Transverse colon (tissue), 4 donors: ENCODE results near the gene DAB2IP. TPM values are rescaled to one million over a fixed set of nuclear protein-coding genes. Genes with fewer than 3 reads are reported as not detected.

Experiments
- DNase-seq: peaks from one replicate; pipeline ENCODE4 v3.0.0-alpha.2; 2019
- H3K27ac ChIP-seq, 4 donors: fragments of 200-600 bp; sonication (generic); 2 replicates each; pipeline ENCODE4 v1.5.1; 2016 to 2018; ENCODE audit warnings: inconsistent platforms in 4 of 4
- H3K27me3 ChIP-seq: fragments of 200-600 bp; sonication (generic); 2 replicates; pipeline ENCODE4 v1.5.1; 2017; ENCODE audit warnings: inconsistent platforms
- H3K36me3 ChIP-seq, 4 donors: fragments of 200-600 bp; sonication (generic); 2 replicates each; pipeline ENCODE4 v1.5.1; 2017 to 2019; ENCODE audit warnings: inconsistent platforms in 4 of 4
- H3K4me1 ChIP-seq, 4 donors: fragments of 200-600 bp; sonication (generic); 2 replicates each; pipeline ENCODE4 v1.5.1; 2017 to 2020; ENCODE audit warnings: inconsistent platforms in 4 of 4
- H3K4me3 ChIP-seq, 4 donors: fragments of 200-600 bp; sonication (generic); 1 replicate in 1 of 4; 2 replicates in 3 of 4; pipeline versions ENCODE4 v1.5.1 to v1.6.1; 2017 to 2019; ENCODE audit warnings: inconsistent platforms in 4 of 4
- H3K9me3 ChIP-seq, 2 donors: fragments of 200-600 bp; sonication (generic); 2 replicates each; pipeline ENCODE4 v1.5.1; 2017 to 2019; ENCODE audit warnings: inconsistent platforms in 2 of 2
- EP300 ChIP-seq: sonication (generic); formaldehyde crosslinking; IDR thresholded peaks from one replicate; pipeline ENCODE4 v1.6.1; 2017; ENCODE audit warnings: antibody characterized with exemption, low read depth
- POLR2A ChIP-seq: fragments of 450-650 bp; IDR thresholded peaks from one replicate; pipeline ENCODE4 v1.6.1; 2016; ENCODE audit warnings: antibody characterized with exemption, mild to moderate bottlenecking, moderate library complexity
- POLR2AphosphoS5 ChIP-seq, 3 donors: sonication (generic); formaldehyde crosslinking; IDR thresholded peaks; one replicate each; pipeline ENCODE4 v1.6.1; 2016; ENCODE audit warnings: antibody characterized with exemption in 3 of 3
- WGBS, 2 donors: methylation state at CpG; one replicate each; pipeline ENCODE4 v1.1.5; 2018; ENCODE audit warnings: low coverage in 1 of 2; 5-methylcytosine and 5-hydroxymethylcytosine counted together
- in situ Hi-C, 4 donors: fragments of 200-750 bp; cut with MboI; loops; one replicate each; pipeline versions ENCODE4 v1.15.0 to v1.15.1; 2017; ENCODE audit warnings: low sequenced_read_pairs in 3 of 4, low pct_ligation_motif_present in 1 of 4, low pct_unique_long_range_greater_than_20kb in 1 of 4
- intact Hi-C: fragments of 100-400 bp; cut with DNase I; formaldehyde crosslinking; loops from one replicate; pipeline ENCODE4 v1.15.1; 2023; ENCODE audit warnings: low total_unique reads
- total RNA-seq, 4 donors: library from RNA; depleted of rRNA; stranded (reverse); fragments of >200 nt; gene quantifications; one replicate each; pipeline ENCODE4 v1.1.0, GENCODE V29; 2016
- TF ChIP-seq, protein P1 (sequence below), 5 experiments: fragments of 200-600 bp in 3 of 5; fragments of 450-650 bp in 2 of 5; sonication (generic) in 3 of 5; IDR thresholded peaks; 1 replicate in 2 of 5; 2 replicates in 3 of 5; pipeline ENCODE4 v1.5.1; 2016 to 2017; ENCODE audit warnings: antibody characterized with exemption in 5 of 5, inconsistent platforms in 3 of 5, mild to moderate bottlenecking in 2 of 5, moderate library complexity in 1 of 5

Gene DAB2IP
- total RNA-seq, 4 donors from 2014 or later = 84.2 to 159 (median 90.7) TPM

DNA sequence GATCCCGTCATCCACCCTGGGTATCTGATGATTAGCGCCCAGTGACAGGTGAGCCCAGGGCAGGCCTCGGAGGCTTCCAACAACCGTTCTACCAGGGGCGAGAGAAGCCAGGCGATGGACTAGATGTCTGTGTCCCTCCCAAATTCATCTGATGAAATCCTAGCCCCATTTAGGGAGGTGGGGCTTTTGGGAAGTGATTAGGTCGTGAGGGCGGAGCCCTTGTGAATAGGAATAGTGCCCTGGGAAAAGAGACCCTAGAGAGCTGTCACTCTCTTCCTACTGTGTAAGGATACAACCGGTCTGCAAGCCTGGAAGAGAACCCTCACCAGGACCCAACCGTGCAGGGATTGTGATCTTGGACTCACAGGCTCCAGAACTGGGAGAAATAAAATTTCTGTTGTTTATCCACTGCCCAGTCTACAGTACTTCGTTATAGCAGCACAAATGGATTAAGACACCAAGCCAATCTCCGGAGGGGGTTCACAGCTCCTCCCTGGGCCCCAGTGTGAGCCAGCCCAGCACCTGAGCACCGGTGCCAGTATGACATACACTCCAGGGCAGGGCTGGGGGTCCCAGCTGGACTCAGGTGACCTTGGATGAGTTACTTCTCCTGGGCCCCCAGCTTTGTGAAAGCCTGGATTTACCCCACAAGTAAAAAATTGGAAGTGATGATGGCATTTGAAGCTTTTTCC, 162.2 kb downstream of the DAB2IP start:
- Histone ChIP-seq H3K4me3 (no peak overlapping the region), H3K27me3 (no peaks in the 10 kb centered on the region), H3K9me3 (no peaks in the 10 kb centered on the region), H3K36me3 (no peaks in the 10 kb centered on the region), H3K27ac (no peak overlapping the region), H3K4me1 (no peaks in the 10 kb centered on the region)
- intact Hi-C loops (no loop called here), in situ Hi-C loops (loop anchor here in 1 of 4 donors (25.0 kb wide), 1 partner anchor 174 kb away; no protein-coding TSS in a partner anchor)
- TF ChIP-seq POLR2AphosphoS5 (IDR thresholded peaks at IDR 0.05) = no peak
- TF ChIP-seq EP300 = no peak
- TF ChIP-seq POLR2A = no peak
- TF ChIP-seq, protein P1, sequence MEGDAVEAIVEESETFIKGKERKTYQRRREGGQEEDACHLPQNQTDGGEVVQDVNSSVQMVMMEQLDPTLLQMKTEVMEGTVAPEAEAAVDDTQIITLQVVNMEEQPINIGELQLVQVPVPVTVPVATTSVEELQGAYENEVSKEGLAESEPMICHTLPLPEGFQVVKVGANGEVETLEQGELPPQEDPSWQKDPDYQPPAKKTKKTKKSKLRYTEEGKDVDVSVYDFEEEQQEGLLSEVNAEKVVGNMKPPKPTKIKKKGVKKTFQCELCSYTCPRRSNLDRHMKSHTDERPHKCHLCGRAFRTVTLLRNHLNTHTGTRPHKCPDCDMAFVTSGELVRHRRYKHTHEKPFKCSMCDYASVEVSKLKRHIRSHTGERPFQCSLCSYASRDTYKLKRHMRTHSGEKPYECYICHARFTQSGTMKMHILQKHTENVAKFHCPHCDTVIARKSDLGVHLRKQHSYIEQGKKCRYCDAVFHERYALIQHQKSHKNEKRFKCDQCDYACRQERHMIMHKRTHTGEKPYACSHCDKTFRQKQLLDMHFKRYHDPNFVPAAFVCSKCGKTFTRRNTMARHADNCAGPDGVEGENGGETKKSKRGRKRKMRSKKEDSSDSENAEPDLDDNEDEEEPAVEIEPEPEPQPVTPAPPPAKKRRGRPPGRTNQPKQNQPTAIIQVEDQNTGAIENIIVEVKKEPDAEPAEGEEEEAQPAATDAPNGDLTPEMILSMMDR (IDR thresholded peaks at IDR 0.05) = no peak
- DNase-seq = no peak
- WGBS, 2 donors = 82 to 91% methylated on average over 6 to 12 of the region's 13 CpGs

DNA sequence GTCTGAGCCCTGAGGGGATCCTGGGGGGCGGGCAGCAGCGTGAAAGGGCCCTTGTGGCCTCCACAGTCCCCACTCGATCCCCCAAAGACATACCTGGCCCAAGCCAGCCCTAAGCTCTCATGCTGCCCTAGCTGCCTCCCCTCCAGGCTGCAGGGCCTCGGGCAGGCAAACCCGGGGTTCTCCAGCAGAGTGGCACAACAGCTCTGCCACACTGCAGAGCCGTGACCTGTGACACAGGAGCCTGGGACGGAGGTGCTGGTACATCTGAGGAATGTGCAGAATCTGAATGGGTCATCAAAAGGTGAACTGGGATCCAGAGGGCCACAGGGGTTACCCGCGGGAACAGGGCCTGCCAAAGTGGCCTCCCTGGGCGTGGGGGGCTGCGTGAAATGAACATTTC, 163.2 kb downstream of the DAB2IP start:
- peaks cover 0 to 5% (median 0%) of the 10 kb centered on the region in 4 donors for H3K4me1 ChIP-seq
- no peaks in the 10 kb centered on the region for H3K36me3 ChIP-seq
- in situ Hi-C loops (loop anchor here in 1 of 4 donors (25.0 kb wide), 1 partner anchor 173 kb away; no protein-coding TSS in a partner anchor), intact Hi-C loops (no loop called here)
- H3K9me3 ChIP-seq = no peaks in the 10 kb centered on the region
- DNase-seq = no peak
- TF ChIP-seq POLR2AphosphoS5 (IDR thresholded peaks at IDR 0.05) (no peak), POLR2A (no peak), EP300 (no peak)
- TF ChIP-seq, protein P1 (IDR thresholded peaks at IDR 0.05) = no peak
- H3K27me3 ChIP-seq = no peaks in the 10 kb centered on the region
- H3K4me3 ChIP-seq = no peak overlapping the region
- 81% methylated on average over 11 of the region's 11 CpGs; no CpG with 5 or more reads in 1 of the 2 donors for WGBS, 2 donors
- no peak overlapping the region for H3K27ac ChIP-seq

DNA sequence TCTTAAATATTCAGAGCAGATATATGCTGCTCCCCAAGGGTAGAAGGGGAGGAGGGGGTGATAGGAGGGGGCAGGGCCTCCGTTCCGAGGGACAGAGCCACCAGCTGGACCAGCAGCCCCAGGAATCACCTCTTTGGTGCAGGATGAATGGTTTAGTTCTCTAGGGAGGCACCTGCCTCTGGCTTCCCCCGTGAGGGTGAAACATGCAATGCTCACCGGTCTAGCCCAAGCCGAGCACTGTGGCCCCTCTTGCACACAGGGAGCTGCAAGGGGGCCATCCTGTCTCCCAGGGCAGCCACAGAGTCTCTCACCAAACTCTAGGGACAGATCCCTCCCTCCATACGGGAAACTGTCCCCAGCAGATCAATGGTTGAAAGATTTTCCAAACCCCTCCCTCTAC, 163.7 kb downstream of the DAB2IP start:
- TF ChIP-seq EP300 (no peak), POLR2A (no peak), POLR2AphosphoS5 (IDR thresholded peaks at IDR 0.05) (no peak)
- TF ChIP-seq, protein P1 (IDR thresholded peaks at IDR 0.05) = no peak
- in situ Hi-C loops = loop anchor here in 1 of 4 donors (25.0 kb wide), 1 partner anchor 172 kb away; no protein-coding TSS in a partner anchor
- DNase-seq = no peak
- H3K36me3 ChIP-seq = no peaks in the 10 kb centered on the region
- peaks cover 0 to 9% (median 0%) of the 10 kb centered on the region in 4 donors for H3K4me1 ChIP-seq
- WGBS, 2 donors = 14 to 78% methylated on average over 1 to 6 of the region's 6 CpGs
- no peak overlapping the region for H3K4me3 ChIP-seq
- H3K27me3 ChIP-seq = no peaks in the 10 kb centered on the region
- intact Hi-C loops = no loop called here
- no peaks in the 10 kb centered on the region for H3K9me3 ChIP-seq
- no peak overlapping the region for H3K27ac ChIP-seq

DNA sequence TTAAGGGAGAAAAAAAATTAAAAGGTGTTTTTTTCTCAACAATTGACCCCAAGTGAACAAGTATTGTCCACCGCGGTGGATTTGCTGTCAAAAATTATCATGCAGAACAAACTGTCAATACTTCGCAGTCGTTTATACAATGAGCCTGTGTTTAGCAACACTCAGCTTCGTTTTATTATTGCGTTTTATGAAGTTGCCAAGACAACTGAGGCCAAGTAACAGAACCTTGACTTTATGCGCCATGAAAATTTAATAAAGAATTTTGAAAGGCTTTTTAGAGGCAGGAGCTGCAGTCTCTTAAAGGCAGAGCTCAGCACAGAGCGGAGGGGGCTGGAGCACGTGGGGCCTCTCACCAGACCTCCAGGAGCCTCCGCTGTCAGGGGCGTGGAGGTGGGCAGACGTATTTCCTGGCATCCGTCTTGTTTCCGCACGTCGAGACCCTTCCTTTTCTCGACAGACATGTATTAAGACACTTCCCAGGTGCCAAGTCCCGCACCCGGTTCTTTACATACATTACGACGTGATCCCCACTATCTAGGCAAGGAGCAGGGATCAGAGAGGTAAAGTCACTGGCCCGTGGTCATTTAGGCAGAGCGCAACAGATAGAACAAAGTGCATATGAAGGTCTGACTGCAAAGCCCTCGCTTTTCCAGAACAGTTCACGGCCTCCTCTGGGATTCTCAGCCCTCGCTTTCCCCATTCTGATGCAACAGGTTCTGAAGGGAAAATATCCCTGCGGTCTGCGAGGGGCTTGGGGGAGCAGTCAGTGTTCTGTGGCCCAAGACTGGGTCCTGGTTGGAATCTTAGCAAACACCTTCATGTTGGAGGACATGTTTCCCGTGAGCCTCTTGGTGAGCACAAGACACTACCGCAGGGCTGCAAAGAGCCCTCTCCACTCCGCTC, 164.4 kb downstream of the DAB2IP start:
- 52 to 74% methylated on average over 13 to 31 of the region's 31 CpGs for WGBS, 2 donors
- Histone ChIP-seq H3K9me3 (no peaks in the 10 kb centered on the region), H3K36me3 (no peaks in the 10 kb centered on the region), H3K4me1 (peaks cover 0 to 9% (median 0%) of the 10 kb centered on the region in 4 donors), H3K27me3 (no peaks in the 10 kb centered on the region), H3K27ac (no peak overlapping the region), H3K4me3 (no peak overlapping the region)
- in situ Hi-C loops = loop anchor here in 1 of 4 donors (25.0 kb wide), 1 partner anchor 172 kb away; no protein-coding TSS in a partner anchor
- intact Hi-C loops = no loop called here
- DNase-seq = no peak
- TF ChIP-seq EP300 = no peak
- TF ChIP-seq, protein P1 (IDR thresholded peaks at IDR 0.05) = no peak
- no peak for TF ChIP-seq POLR2A
- TF ChIP-seq POLR2AphosphoS5 (IDR thresholded peaks at IDR 0.05) = no peak
